Suppressor macrophage treated with lipopolysaccharide for 1 hour (primary cell): ENCODE data around the gene CTH.
"Not testable (repeated sequence)": the region's sequence is repeated elsewhere in the genome, so short reads cannot be mapped to it uniquely, and the experiment has no call there.

Experiments
- DNase-seq, 3 donors: peaks; one replicate each; pipeline ENCODE4 v3.0.0-alpha.2; 2020 to 2022

CTH gene

DNA sequence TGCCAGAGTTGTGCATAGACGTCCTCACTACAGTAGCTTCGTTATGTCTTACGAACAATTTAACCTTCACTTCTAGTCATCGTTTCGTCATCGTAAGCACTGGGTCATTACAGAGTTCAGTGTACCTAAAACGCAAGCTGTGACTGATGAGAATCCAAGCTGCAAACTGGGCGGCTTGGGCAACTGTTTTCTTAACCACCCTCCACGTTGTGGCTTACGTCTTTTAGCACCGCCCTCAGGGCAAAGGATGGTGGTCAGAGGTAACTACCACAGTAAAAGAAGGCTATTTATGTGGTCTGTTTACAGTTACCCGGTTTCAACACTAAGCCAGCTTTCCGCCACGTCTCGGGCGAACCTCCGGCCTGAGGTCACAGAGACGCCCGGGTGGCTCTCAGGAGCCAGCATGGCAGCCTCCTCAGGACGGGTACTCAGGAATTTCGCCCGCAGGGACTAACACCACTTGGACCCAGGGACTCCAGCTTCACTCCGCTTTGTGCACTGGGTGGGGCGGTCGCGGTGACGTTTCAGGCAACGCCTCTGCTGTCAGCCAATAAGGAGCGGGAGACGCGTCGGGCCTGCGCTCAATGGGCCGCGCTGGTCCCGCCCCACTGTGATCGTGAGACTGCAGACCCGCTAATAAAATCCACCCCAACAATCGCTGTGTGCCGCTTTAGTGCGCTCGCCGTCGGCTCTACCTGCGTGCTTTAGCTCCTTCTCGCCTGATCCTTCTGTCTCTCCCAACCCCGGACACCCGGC, at the start of gene CTH:
CTH (plus strand) TSS at position 665 of the 756 bp plus-strand sequence. CDS start 148 bp downstream, outside the sequence.
- DNase-seq, result peak; percentile 94 to 96 (median 96)

DNA sequence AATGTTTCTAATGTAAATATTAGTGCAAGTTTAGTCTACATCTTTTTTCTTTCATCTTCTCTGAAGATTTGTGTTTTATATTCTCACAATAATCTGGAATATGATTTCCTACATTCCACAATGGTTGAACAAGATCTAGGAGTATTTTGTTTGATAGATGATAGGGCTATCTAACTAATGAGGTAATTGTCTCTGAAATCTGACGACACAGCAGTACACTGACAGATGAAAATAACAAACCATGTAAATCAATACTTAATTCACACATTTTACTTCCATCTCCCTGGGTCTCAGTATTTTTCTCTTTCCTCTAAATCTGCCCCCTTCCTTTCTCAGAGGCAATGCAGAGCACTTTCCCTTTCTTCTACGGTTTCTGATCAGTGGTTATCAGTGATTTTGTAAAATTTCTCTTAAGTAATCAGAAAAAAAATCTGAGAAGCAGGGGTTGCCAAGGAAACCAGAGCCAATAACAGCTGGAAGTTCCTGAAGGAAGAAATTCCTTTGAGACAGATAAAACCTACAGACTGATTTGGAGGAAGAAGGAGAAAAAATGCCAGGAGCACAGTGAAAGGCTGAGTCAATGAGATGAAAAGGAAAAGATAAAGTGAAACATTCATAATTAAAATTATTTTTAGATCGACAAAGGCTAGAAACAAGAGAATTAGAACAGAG, 49.2 kb upstream of the CTH start:
- DNase-seq, result no peak

DNA sequence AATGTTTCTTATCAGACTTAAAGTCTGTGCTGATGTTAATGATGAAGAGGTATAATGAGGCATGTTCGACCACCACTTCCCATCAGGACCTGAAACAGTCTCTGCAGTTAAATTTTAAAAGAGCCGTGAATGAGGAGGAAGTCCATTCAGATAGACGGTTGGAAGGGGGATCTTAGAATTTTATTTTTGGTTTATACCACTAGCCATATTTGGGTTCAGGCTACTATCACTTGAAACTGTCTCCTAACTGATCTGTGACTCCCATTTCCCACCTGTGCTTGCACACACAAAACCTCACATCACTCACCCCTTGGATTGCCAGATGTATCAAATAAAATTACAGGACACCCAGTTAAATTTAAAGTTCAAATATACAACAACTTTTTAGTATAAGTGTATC, 46.6 kb upstream of the CTH start:
- DNase-seq, result no peak

DNA sequence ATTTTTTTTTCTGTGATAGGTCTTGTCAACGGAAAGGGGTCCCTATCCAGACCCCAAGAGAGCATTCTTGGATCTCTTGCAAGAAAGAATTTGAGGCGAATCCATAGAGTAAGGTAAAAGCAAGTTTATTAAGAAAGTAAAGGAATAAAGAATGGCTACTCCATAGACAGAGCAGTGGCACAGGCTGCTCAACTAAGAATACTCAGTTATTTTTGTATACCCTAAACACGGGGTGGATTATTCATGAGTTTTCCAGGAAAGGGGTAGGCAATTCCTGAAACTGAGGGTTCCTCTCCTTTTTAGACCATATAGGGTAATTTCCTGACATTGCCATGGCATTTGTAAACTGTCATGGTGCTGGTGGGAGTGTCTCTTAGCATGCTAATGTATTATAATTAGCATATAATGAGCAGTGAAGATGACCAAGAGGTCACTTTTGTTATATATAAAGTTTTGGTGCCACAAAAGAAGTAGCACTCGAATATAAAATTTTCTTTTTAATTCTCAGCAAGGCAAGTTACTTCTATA, 44.6 kb upstream of the CTH start:
- DNase-seq, result not testable (repeated sequence)

DNA sequence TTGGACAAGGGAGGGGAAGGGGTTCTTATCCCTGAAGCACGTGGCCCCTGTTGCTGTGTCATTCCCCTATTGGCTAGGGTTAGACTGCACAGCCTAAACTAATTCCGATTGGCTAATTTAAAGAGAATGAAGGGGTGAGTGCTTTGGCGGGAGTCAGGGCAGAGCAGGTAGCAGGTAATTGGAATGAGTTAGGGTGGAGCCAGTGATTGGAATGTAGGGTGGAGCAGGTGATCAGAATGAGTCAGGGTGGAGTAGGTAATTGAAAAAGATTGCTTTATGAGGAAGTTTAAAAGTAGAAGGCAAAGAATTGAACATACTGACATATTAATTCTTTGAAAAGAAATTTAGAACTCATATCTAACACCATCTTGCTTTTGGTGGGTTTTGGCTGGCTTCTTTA, 44.1 kb upstream of the CTH start:
- DNase-seq, result not testable (repeated sequence)

DNA sequence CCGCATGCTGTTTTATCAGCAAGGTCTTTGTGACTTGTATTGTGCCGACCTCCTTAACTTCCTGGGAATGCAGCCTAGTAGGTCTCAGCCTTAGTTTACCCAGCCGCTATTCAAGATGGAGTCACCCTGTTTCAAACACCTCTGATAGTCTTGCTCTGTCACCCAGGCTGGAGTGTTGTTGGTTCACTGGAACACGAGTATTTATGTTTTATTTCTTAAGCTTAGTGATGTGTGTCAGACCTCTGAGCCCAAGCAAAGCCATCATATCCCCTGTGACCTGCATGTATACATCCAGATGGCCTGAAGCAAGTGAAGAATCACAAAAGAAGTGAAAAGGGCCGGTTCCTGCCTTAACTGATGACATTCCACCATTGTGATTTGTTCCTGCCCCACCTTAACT, 43.7 kb upstream of the CTH start:
- not testable (repeated sequence) for DNase-seq

DNA sequence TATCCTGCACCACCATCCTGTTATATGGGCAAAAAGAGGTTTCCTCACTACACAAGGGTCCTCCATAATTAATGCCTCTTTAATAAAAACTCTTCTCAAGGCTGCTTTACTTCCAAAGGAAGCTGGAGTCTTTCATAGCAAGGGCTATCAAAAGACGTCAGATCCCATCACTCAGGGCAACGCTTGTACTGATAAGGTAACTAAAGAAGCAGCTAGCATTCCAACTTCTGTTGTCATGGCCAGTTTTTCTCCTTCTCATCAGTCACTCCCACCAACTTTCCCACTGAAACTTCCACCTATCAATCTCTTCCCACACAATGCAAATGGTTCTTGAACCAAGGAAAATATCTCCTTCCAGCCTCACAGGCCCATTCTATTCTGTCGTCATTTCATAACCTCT, 39.5 kb upstream of the CTH start:
- DNase-seq, result not testable (repeated sequence)

DNA sequence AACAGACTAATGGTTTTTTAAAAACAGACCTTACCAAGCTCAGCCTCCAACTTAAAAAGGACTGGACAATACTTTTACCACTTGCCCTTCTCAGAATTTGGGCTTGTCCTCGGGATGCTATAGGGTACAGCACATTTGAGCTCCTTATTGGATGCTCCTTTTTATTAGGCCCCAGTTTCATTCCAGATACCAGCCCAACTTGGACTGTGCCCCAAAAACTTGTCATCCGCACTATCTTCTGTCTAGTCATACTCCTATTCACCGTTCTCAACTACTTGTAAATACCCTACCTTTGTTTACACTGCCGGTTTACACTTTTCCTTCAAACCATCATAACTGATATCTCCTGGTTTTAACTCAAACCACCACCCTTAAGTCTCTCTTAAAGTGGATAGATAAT, 38.6 kb upstream of the CTH start:
- no peak for DNase-seq

DNA sequence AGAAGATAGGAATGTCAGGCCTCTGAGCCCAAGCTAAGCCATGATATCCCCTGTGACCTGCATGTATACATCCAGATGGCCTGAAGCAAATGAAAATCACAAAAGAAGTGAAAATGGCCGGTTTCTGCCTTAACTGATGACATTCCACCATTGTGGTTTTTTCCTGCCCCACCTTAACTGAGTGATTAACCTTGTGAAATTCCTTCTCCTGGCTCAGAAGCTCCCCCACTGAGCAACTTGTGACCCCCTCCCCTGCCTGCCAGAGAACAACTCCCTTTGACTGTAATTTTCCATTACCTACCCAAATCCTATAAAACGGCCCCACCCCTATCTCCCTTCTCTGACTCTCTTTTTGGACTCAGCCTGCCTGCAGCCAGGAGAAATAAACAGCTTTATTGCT, 37.5 kb upstream of the CTH start:
- DNase-seq, result not testable (repeated sequence)

DNA sequence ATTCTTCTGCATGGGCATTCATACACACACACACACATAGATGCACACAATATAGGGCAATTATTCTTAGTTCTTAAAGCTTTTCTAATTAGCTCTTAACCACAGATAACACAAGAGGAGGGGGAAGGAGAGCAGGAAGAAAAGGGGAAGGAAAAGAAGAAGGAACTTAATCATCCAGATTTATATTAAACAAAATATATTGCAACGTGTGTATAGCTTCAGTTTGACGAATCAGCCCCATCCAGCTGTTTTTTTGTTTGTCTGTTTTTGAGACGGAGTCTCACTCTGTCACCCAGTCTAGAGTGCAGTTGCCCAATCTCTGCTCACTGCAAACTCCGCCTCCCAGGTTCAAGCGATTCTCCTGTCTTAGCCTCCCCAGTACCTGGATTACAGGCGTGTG, 34.9 kb upstream of the CTH start:
- DNase-seq, result no peak

DNA sequence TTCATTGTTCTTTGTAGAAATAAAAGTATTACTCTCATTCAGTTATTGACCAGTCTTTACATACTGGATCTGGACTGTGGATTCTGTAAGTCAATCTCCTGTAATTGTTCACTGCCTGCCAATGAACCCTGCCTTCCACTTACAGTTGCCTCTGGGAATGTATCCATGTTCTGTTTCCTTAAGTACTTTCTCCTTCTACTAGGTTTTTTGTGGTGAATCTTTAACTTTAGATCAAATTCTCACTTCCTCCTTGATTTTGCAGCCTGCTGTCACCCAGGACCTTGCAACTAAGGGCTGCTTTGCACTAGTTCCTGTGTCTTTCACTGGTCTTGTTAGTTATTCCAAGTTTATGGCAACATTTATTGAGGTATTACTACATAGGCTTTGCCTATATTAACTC, 28.4 kb upstream of the CTH start:
- peak in 2 of 3 donors; percentile 2 to 13 for DNase-seq

DNA sequence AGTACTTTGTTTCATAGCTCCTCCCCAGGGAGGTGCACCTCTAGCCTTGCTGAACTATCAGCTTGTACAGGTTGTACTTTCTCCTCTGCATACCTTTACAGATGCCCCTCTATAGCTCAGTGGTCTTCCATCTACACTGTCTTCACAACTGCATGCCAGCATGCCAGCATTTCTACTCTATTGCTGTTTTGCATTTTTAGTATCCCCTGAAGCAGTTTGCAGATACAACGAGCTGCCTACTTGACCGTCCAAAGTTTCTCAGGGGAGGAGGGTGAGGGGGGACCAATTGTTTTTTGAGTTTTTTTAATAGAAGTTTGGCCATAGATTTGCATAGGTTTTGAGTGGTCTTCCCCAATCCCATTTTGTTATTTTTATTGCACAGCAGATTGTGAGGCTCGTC, 27.6 kb upstream of the CTH start:
- DNase-seq, result no peak

DNA sequence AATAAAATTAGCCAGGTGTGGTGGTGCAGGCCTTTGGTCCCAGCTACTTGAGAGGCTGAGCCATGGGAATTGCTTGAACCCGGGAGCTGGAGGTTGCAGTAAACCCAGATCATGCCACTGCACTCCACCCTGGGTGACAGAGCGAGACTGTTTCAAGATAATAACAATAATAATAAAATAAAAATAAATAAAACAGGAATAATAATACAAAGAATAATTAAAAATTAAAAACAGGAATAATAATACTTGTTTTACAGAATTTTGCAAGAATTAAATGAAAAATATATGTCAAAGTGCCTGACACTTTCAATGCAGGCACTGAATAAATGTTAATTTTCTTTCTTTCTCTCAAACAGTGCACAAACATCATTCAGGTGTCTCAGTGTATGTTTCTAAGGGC, 26.5 kb upstream of the CTH start:
- no peak for DNase-seq

DNA sequence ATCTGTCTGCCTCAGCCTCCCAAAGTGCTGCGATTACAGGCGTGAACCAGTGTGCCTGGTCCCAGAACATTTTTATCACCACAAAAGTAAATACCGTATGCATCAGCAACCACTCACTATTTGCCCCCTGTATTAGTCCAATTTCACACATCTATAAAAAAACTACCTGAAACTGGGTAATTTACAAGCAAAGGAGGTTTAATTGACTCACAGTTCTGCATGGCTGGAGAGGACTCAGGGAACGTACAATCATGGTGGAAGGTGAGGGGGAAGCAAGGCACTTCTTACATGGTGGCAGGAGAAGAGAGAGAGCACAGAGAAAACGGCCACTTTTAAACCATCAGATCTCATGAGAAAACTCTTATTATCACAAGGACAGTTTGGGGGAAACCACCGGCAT, 25.6 kb upstream of the CTH start:
- no peak for DNase-seq

DNA sequence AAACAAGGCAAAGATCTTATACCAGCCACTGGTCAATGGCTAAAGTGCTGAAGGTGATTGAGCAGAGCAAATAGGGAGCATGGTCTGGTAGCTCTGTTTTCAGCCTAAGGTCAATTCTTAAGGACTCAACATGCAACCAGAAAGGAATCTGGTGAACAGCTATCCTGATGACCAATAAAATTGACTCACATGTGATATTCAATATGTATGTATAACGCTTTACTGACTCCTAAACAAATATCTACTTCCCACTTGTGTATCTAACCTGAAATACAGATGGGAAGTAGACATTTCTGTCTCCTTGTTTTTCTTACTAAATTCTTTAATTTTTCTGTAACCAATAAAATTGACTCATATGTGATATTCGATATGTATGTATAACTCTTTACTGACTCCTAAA, 24.9 kb upstream of the CTH start:
- no peak for DNase-seq

DNA sequence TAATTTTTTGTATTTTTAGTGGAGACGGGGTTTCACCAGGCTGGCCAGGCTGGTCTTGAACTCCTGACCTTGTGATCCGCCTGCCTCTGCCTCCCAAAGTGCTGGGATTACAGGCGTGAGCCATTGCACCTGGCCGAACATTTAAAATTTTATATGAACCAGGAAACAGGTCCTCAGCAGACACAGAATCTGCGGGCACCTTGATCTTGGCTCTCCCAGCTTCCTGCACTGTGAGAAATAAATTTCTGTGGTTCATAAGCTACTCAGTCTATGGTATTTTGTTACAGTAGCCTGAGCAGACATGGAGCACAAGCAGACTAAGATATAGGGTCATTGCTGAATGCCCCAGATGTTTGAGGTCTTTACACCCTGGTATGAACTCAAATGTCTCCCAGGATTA, 23.6 kb upstream of the CTH start:
- no peak for DNase-seq

DNA sequence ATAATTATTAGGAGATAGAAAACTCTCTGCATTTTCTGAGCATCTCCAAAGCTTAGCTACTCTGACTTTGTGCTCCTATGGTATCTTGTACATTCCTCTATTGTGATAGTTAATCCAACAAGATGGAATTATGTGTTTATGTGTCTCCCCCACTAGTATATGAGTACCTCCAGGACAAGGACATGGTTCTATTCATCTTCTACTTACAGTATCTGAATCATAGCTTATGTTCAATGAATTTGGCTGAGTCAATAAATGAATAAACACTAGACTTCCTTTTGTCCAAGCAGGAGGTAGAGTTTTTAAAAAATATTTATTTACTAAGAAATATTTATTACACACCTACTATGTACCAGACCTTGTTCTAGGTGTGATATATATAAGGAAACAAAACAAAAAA, 18.4 kb upstream of the CTH start:
- DNase-seq, result no peak

DNA sequence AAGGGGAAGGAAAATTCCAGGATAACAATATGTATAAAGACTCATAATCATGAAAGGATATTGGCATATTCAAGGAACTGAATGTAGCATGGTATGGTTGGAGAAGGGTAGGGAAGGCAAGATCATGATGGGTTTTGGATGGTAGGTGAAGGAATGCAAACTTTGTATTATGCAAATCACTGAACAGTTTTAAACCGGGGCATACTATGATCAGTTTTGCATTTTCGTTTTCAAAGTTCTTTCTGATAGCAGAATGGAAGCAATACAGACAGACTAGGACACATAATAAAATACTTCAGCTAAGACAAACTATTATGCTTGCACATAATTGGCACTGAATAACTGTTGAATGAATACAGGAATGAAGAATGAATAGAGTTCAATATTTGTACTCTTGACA, 14.5 kb upstream of the CTH start:
- no peak for DNase-seq

DNA sequence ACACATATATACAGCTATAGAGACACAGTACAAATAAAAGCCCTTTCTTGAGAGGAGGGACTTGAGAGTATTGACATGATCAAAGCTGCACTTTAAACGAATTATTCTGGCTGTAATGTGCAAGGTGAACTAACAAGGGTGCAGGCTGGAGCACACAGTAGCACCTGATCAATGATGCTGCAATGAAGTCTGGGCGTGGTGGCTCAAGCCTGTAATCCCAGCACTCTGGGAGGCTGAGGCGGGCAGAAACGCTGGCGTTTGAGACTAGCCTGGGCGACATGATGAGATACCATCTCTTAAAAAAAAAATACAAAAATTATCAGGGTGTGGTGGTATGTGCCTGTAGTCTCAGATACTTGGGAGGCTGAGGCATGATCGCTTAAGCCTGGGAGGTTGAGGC, 14.1 kb upstream of the CTH start:
- DNase-seq, result no peak

DNA sequence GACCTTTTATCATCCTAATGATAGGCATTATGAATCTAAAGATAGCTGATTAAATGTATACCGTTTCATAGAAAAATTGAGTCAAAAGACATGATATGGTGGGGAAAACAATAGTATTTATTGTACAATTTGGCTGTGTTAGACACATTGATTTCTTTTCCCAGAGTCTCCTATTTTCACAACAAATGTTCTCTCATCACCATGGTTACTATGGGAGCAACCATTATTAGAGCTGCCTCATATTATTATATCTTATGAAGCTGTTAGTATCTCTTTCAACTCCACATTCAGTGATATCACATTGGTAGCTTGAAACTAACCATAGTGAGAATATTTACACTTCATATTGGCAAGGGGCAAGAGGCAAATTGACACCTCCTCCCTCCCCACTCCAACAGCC, 10.7 kb upstream of the CTH start:
- no peak for DNase-seq

DNA sequence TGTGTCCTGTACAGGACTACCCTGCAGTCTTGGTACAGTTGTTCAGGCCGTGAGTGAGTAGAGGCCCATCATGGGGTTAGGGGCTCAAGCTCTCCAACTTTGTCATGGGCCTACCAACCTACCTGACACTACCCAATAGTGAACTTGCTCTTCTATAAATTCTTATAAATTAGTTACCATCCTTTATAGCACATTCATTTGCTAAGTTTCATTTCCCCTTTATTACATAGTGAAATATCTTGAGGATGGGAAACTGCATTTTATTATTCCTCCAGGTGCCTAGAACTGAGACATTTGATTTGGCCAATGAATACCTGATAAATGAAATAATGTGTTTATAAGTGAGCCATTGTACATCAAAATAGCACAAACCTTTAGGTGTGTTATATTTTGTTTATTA, 9.1 kb upstream of the CTH start:
- no peak for DNase-seq

DNA sequence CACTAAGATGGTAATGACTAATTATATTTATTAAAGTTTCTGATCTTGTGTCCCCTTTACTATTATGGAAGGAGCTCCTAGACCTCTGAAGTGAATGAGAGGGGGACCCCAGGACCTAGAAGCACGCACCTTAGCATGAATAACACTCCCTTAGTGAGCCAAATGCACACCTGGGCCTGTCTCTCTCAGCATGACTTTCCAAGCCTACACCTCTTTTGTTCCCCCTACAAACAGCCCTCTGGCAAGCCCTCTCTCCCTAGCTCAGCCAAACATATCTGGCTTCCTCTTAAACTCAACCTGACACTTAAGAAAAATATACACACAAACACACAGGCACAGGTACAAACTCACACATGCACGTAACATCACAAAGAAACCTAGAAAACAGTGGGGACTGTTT, 7.3 kb upstream of the CTH start:
- no peak for DNase-seq

DNA sequence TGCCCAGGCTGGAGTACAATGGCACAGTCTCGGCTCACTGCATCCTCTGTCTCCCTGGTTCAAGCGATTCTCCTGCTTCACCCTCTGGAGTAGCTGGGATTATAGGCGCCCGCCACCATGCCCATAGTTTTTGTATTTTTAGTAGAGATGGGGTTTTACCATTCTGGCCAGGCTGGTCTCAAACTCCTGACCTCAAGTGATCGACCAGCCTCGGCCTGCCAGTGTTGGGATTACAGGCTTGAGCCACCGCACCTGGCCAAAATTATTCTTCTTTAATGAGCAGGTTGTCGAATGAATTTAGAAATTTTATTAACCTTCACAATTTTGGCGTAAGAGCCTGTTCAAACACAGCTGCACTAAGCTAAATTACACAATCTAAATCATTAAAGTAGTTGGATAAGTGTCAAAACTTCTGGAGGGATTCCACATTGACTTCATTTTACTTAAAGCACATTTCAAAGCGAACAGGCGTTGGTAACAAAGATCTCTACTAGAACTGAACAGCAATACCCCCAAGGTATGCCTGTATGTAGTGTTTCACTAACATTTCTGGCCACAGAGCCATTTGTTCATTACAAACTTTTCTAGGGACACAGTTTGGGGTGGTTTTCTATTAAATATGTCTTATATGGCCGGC, 5.2 kb upstream of the CTH start:
- DNase-seq, result no peak

DNA sequence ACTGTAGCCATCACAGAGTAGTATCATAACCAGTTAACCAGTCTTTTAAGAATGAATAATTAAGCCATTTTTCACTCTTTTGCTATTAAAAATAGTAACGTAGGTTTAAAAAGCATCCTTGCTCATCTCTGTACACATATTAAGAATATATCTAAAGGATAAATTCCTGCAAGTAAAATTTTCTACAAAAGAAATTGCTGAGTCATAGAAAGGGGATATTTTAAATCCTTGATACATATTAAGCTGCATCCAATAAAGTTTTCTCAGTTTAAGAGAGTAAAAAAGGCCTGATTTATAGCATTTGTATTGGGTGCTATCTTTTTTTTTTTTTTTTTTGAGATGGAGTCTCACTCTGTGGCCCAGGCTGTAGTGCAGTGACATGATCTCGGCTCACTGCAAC, 1.9 kb upstream of the CTH start:
- DNase-seq, result no peak
